NCI-H2196 (cell line): ENCODE results near the gene PPFIA4.

Experiments used
- DNase-seq: peaks from one replicate; lab custom pipeline; 2025; ENCODE audit not compliant: unreplicated experiment; lab: John Stamatoyannopoulos, UW

The PPFIA4 gene

GRCh38 chr1:203056012-203056411, 29.7 kb downstream of the PPFIA4 start:
- no peak for DNase-seq

- DNase-seq: no peak
These were observed 30.2 kb downstream of the PPFIA4 start for GRCh38 chr1:203056516-203056915.

GRCh38 chr1:203057911-203058675, 31.8 kb downstream of the PPFIA4 start:
- DNase-seq: no peak

- DNase-seq: no peak
These were observed 32.3 kb downstream of the PPFIA4 start for GRCh38 chr1:203058676-203058935.

GRCh38 chr1:203059485-203059884, 33.2 kb downstream of the PPFIA4 start:
- DNase-seq: no peak

- no peak for DNase-seq
These were observed 33.8 kb downstream of the PPFIA4 start for GRCh38 chr1:203060115-203060514.

GRCh38 chr1:203063287-203063686, 37.0 kb downstream of the PPFIA4 start:
- no peak for DNase-seq

GRCh38 chr1:203065191-203065590, 38.9 kb downstream of the PPFIA4 start:
- DNase-seq: no peak

- DNase-seq: no peak
These were observed 39.7 kb downstream of the PPFIA4 start for GRCh38 chr1:203065986-203066385.

GRCh38 chr1:203066965-203067364, 40.7 kb downstream of the PPFIA4 start:
- no peak for DNase-seq

- DNase-seq: no peak
These were observed 42.9 kb downstream of the PPFIA4 start for GRCh38 chr1:203069030-203069747.

- no peak for DNase-seq
These were observed 45.8 kb downstream of the PPFIA4 start for GRCh38 chr1:203072002-203072602.

GRCh38 chr1:203072911-203073310, 46.6 kb downstream of the PPFIA4 start:
- DNase-seq: no peak

- DNase-seq: no peak
These were observed 47.2 kb downstream of the PPFIA4 start for GRCh38 chr1:203073469-203073868.

GRCh38 chr1:203074610-203075009, 48.3 kb downstream of the PPFIA4 start:
- DNase-seq: no peak

- no peak for DNase-seq
These were observed 49.1 kb downstream of the PPFIA4 start for GRCh38 chr1:203075236-203076030.

GRCh38 chr1:203076031-203076511, 49.8 kb downstream of the PPFIA4 start:
- DNase-seq: no peak

GRCh38 chr1:203077367-203077766, 51.1 kb downstream of the PPFIA4 start:
- no peak for DNase-seq

- DNase-seq: no peak
These were observed 51.7 kb downstream of the PPFIA4 start for GRCh38 chr1:203077956-203078355.

- DNase-seq: no peak
These were observed 52.2 kb downstream of the PPFIA4 start for GRCh38 chr1:203078478-203078877.

- no peak for DNase-seq
These were observed 54.2 kb downstream of the PPFIA4 start for GRCh38 chr1:203080456-203080855.
